Fibroblast of skin of back (primary cell): Measurements from ENCODE around the gene SSBP2.
"Not testable (repeated sequence)": the region's sequence is repeated elsewhere in the genome, so short reads cannot be mapped to it uniquely, and the experiment has no call there.

Experiments used
- DNase-seq: peaks from one replicate; pipeline ENCODE4 v3.0.0-alpha.2; 2013

The SSBP2 gene

DNA sequence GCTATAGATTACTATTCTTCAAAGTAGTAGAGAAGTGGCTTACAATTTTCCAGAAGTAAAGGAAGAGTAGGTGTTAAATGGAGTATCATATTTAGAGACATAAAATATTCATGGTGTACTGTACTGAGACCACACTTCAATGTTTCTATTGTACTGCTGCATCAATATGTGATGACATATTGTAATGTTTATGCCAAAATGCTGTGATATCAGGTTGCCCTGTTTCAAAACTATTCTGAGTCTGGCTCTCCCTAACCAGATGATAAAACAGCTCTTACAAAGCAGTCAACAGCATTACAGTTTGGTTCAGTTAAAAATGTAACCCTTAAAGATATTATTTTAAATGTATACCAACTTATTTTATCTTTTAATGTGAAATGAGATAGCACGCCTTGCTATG lies 326.2 kb downstream of the SSBP2 start:
- no peak for DNase-seq

DNA sequence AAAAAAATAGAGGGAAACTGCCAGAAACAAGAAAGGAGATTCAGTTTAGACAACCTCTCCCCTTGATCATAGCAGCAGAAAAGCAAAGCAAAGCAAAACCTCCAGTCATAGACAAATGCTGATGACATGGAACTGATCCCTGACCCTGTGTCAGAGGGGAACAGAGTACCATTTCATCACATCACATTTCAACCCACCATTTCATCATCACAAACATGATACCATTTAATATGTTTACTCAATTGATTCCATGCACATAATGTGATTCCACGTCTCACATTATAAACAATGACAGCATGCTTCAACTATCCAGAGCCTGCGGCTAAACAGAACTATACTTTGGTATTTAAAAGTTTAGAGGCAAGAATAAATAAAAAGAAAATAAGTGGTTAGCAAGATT lies 328.2 kb downstream of the SSBP2 start:
- DNase-seq: peak; percentile 76

DNA sequence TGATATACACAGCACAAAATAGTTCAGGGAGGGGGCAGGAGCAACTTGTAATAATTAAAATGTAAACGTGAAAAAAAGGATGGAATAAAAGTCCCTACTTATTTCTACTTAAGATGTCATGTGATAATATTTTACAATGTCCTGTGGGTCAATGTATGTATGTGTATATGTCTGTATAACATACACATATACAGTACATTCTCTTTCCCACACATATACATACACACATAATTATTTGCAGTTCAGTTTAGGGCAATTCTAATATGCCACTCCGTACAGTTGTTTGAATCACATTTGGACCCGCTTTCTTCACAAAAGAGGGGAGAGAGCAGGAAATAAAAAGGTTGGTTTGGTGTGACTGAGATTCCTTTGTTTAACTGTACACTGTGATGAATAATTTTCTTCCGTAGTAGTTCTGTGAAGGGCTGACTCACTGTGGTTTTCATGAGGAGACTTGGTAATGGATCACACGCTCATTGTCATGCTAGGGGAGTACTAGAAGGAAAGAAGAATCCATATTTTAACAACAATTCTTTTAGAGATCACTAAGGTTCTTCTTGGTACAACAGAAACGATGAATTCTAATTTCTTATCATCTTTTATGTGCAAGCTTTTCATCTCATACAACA lies 330.7 kb downstream of the SSBP2 start:
- DNase-seq: peak; percentile 95

DNA sequence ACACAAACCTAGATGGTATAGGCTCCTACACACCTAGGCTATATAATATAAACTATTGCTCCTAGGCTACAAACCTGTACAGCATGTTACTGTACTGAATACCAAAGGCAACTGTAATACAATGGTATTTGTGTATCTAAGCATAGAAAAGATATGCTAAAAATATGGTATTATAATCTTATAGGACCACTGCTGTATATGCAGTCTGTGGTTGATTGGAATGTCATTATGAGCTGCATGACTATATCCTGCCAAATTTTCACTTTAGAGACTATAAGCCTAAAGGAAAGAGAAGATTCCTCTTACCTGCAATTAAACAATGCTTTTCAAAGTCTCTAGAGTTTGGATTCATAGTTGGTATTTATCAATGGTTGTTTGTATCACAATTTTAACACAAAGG lies 332.3 kb downstream of the SSBP2 start:
- DNase-seq: peak; percentile 57

DNA sequence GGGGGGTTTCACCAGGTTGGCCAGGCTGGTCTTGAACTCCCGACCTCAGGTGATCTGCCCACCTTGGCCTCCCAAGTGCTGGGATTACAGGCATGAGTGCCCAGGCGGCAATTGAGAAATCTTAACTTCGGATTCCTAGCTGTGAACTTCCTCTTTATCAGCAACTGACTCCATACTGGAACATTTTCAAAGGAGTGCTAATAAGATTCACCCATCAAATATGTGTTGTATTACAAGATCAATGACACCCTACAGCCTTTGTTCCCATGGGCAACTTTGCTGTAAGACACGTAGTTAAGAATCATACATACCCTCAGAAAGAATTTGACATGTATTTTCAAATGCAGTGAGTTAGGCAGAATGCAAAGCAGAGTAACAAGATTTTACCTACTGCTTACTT lies 333.8 kb downstream of the SSBP2 start:
- DNase-seq: peak; percentile 42

DNA sequence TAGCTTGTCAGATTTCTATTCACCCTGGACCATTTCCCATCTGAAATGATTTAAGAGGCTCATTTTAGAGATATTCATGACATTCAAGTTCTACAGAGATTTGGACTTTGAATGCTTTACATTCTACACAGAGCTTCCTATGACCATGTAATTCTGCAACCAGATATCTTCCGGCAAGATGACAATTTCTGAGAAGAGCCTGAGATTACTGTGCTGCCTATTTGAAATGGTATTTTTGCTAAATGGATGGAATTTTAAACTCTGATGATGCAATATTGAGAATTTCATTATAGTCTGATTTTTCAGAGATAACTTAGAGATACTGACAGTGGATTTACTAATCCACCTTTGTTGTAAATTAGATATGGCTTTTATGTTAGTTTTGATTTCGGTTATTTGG lies 341.0 kb downstream of the SSBP2 start:
- peak; percentile 31 for DNase-seq

DNA sequence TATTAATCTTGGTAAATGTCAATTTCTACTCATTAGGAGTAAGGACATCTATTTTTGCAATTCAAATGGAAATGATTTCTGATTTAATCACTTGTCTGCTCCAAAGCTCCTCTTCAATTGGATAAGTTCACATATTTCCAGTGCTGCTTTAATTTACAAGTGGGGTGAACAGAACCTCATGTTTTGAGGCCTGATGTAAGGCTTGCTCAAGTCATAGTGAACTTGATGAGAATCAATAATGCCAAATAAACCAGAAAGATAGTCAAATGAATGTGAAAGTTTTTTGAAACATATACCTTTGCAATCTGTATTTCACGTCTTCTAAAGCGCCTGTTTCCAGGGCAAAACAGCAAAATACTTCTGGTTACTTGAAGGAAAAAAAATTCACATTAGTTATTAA lies 341.5 kb downstream of the SSBP2 start:
- DNase-seq: no peak

DNA sequence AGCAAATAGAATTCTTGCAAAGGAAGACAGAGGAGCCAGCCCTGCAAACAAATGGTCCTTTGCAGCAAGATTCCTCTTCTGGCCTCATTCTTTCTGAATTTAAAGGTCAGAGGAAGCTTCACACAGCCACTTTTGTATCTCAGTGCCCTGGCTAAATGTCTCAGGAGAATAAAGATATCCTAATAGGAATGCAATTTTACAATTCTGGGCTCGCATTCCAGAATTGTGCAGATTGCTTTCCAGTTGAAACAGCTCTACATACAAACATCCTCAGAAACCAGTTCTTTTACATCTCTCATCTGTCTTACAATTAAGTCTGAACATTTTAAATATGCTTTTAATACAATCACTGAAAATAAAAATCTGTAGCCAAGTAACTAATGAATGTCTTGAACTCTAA lies 342.4 kb downstream of the SSBP2 start:
- DNase-seq: peak; percentile 66

DNA sequence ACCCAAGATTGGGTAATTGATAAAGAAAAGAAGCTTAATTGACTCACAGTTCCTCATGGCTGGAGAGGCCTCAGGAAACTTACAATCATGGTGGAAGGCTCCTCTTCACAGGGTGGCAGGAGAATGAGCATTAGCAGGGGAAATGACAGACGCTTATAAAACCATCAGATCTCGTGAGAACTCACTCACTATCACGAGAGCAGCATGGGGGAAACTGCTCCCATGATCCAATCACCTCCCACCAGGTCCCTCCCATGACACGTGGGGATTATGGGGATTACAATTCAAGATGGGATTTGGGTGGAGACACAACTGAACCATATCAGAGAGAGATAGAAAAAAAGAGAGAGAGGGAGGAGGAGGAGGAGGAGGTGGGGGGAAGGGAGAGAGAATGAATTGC lies 343.1 kb downstream of the SSBP2 start:
- DNase-seq: not testable (repeated sequence)

DNA sequence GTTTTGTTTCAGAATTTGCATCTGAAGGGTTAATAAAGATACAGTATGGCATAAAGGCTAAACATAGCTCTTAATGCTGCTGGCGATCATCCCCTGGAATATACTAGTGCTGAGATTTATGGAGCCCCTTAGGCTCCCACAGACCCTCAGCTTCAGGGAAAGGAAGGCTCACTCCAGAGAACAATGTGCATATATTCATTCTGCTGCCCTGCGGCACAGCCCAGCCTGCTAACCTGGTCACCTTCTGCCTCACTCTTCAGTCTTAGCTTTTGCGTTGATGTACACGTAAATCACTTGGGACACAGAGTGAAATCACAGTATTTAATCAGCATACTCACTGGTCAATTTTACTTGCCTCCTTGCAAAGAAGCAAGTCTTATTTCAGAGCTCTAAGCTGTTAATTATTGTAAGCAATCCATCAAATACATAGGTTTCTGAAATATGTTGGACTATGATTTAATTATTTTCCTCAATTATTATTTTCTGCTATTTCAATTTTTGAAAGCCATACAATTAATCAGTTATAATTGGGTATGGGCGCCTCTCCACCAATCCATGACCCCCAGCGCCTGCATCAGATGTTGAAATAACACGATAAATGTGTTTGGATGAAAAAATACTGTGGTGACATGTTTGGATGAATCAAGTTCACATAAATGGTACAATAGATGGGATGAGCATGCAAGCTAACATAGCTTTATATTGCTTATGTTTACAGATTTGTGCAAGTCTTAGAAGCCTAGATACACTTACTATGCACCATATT lies 345.6 kb downstream of the SSBP2 start:
- no peak for DNase-seq

DNA sequence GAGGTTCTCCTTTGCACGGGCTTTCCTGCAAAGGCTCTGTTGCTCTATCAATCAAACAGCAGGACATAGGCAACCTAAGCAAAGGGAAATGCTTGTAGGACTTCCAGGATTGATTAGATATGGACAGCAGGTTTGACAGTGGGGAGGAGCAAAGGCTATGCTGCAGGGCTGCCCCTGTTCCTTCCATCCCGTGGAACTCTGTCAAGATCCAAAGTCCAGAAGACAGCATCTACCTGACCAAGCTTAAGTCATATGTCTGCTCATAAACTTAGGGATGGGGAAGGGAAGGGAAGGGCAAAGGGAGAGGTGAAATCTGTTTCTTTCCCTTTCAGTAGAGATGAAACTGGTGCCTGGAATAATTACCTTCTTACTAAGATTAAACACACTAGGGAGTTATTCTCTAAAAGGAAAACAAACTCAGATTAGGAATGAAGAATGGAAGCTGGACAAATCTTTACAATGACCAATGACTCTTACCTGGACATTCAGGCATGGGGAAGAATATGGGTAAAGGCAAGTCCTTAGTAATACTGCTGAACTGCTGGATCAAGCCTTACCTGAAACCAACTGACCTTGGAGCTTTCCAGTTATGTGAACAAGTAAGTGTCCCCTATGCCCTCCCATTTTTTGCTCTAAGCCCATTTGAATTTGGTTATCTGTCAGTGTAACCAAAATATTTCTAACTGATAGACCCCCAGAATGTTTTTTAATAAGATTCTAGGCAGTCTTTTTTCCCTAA lies 348.5 kb downstream of the SSBP2 start:
- DNase-seq: no peak

DNA sequence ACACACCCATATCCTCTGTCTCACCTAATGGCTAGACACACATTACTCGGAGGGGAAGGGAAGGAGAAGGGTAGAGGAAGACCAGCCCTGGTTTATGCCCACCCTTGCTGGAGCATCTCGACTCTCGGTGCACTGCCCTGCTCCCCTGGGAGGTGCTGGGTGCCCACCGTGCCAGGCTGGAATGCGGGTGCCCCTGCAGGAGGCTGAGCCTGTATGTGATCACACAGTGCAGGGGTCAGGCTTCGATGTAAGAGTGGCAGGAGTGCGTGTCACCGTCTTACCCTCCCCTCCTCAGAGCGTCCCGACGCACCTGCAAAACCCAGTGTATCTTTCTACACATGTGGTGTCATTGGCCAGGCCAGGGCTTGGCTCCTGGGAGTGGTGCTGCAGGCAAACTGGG lies 349.6 kb downstream of the SSBP2 start:
- DNase-seq: no peak

DNA sequence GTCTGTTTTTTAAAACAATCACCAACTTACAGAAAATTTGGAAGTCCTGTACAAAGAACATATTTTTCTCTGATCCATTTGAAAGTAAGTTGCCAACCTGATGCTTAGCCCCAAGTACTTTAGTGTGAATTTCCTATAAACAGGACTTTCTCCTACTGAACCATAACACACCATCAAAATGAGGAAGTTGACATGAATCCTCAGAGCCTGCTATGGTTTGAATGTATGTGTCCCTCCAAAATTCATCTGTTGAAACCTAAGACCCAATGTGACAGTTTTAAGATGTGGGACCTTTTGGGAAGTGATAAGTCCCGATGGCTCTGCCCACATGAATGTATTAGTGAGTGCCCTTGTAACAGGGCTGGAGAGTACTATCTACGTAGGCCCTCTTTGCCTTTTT lies 350.5 kb downstream of the SSBP2 start:
- DNase-seq: no peak

DNA sequence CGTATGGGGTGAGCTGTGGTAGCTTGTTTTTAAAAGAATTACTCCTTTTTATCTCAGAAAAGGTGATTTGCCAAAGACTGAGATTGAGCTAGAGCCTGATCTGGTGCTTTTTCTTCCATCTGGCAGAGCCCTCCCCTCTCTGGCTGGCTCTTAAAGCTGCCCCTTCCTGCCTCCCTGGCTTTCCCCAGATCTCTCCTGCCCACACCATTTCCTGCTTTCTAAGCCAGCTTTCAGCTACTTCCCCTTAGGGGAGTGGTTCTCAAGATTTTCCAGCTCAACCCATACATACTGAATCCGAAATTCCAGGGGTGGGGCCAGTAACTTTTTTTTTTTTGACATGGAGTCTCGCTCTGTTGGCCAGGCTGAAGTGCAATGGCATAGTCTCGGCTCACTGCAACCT lies 352.2 kb downstream of the SSBP2 start:
- DNase-seq: no peak

DNA sequence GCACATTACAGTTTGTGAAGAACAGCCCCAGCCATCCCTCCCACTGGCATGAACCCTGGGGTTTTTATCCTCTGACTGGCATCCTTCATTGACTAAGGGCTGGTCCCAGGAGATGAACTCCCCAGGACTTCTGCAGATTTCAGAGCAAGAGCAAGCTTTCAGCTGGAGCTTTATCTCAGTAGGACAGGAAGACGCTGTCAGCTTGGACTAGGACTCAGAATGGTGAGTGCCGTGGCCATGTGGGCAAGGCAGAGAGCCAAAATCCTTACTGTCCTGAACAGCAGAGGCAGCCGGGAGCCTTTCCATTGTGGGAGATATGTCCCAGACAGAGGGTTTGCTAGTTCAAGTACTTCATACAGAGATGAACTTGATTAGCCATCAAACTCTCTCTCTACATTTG lies 353.7 kb downstream of the SSBP2 start:
- peak; percentile 51 for DNase-seq

DNA sequence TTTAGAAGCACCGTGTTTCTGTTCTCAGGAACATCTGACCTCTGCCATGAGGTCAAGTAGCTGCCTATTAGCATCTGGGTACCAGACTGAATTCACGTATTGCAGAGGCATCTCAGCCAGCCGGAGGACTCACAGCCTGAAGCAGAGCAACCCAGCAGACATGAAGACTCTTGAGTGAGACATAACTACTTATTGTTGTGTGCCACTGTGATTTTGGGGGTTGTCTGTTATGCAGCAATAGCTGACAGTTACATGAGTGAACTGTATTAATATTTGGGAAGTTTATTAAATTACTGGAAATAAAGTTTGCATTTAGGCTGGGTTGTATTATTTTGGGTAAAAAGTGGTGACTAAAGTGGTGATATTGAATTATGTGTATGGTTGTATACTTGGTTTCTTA lies 355.6 kb downstream of the SSBP2 start:
- no peak for DNase-seq

DNA sequence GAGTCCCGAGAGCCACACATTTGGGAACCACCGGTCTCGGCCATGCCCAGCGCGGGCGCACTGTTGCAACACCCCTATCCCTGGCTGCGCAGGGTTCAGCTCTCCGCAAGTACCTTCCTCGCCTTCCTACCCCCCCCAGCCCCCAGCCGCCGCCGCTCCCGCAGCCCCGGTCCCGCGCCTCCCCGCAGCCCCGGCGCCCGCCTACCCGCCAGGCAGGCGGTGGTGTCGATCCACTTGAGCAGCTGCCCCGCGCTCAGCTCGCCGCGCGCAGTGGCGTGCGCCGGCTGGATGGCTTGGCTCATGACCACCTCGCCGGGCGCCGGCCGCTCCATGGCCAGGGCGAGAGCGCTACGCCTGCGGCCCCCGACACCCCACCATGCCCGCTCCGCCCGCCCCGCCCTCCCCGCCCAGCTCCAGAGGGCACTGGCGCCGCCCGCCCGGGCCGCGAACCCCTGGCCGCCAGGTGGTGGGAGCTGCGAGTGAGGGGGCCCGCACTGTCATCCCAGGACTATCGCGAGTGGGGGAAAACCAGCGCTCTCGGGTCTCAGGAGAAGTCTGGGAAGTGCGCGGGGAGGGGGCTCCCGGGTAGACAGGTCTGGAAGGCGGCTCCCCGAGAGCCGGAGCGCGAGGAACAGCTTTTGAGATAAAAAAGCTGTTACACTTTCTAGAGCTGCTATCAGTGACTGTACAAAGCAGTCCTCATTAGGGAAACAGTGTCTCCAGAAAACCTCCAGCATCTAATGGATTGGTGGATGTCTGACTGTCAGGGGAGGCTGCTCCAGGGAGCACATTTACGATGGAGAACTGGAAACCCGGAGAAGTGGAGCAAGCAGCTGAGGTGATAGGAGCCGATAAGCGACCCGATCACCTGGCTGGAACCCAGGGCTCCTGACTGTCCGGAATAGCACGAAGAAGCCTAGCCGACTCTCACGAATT lies 356.8 kb downstream of the SSBP2 start, which contains the start of gene ACOT12:
Gene ACOT12 (minus strand): TSS at position 352 of the 936 bp plus-strand sequence. CDS start 20 bp downstream, at position 332.
- DNase-seq: peak; percentile 19

DNA sequence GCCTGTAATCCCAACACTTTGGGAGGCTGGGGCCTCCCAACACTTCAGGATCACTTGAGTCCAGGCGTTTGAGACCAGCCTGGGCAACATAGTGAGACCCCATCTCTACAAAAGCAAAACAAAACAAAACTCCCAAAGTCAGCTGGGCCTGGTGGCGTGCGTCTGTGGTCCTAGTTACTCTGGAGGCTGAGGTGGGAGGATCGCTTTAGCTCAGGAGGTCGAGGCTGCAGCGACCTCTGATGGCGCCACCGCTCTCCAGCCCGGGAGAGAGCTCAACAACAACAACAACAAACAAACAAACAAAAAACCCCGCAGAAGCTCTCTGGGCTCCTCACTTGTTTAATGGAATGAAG lies 357.5 kb downstream of the SSBP2 start:
- DNase-seq: no peak

DNA sequence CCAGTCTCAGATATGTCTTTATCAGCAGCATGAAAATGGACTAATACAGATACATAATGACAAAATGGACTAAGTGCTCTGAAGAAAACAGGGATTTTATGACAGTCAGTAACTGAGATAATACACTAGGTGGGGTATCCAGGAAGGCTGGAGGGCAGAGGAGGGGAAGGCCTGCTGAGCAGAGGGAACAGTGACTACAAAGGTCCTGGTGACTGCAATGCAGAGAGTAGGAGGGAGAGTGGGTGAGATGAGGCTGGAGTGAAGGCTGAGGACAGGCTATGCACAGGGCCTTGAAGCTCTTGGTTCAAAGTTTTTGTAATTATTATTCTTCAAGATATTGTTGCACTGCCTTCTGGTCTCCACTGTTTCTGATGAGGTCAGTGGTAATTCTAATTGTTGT lies 361.9 kb downstream of the SSBP2 start:
- no peak for DNase-seq

DNA sequence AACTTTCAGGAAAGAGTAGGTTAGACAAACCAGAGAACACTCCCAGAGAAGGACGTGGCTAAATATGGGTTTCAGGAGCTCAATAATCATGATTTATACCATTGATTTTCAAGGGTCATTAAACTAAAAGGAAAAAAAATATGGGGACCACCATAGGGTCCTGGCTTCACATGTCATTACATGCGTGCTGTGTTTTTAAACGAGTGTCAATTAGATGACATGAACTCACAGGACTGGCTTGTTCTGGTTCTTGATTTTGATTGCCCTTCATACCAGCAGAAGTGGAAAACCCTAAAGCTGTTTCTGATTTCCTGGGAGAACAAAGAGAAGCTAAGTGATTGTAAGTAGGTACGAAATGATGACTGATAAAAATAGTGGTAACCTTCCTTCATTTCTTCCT lies 362.7 kb downstream of the SSBP2 start:
- DNase-seq: no peak

DNA sequence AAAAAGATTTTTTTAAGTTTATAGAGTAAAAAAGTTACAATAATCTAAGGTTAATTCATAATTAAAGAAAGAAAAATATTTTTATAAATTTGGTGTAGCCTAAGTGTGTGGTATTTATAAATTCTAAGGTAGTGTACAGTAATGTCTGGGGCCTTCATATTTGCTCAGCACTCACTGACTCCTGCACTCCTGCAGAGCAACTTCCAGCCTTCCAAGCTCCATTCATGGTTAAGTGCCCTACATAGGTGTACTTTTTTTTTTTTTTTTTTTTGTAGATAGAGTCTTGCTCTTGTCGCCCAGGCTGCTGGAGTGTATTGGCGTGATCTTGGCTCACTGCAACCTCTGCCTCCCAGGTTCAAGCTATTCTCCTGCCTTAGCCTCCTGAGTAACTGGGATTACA lies 367.0 kb downstream of the SSBP2 start:
- DNase-seq: no peak

DNA sequence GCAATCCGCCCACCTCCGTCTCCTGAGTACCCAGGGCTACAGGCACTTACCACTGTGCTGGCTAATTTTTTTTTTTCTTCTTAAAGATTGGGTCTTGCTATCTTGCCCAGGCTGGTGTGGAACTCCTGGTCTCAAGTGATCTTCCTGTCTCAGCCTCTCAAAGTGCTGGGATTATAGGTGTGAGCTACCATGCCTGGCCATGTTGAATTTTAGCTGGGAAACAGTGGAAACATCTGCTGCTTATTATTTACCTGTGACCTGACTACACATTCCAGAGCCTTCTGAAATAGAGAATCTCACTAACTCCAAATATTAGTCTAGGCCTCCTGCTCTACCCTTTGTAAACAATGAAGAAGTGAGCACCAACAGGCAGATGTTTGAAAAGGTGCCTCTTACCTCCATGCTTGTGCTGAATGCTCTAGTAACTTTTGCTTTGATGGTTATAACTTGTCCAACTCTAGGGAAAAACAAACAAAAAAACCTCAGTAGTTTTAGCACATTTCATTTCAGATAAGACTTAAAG lies 379.5 kb downstream of the SSBP2 start:
- DNase-seq: no peak
